ENCODE data around the gene HPGDS.

The HPGDS gene

DNA sequence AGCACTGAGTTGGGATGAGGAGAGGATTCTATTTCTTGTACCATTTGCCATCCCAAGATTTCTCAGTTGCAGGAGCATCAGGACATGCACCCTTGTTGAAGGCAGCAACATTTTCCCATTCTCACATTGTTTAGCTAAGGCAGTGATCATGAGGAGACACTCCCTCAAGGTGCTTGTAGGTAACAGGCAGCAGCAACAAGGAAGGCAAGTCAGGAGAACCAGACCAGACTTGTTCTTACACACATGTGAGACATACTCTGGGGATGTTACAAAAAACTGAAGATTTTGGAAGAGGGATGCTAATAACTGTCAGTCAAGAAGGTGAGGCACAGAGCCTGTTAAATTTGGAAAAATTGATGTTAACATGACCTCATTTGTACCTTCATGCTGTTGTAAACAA is 15.5 kb upstream of the HPGDS start:
- no peak overlapping the region for H3K4me3 ChIP-seq (ENCODE audit: low read depth, low read length)
- no peak for DNase-seq (ENCODE audit: low read depth)
- in situ Hi-C loops (cut with HindIII; ENCODE audit: low sequenced_read_pairs), result no loop called here
- no peak for TF ChIP-seq CTCF (IDR thresholded peaks at IDR 0.05; ENCODE audit: low read depth, low read length, missing control alignments)

DNA sequence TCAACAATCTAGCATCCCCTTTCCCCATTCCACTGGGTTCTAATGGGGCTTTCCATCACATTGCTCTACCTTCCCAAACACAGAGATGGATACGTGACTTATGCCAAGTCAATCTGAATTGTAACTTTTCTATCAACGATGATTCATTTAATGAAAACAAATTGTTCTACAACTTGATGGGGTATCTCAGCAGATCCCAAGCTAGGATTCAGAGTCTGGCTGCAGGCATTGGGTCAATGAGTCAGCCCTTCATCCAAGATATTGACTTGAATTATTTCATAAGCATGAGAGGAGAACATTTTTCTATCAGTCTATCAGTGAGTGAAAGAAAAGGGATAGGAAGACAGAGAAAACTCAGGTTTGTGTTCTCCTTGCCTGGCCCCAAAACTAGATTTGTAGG is 15.0 kb upstream of the HPGDS start:
- no peak for DNase-seq (ENCODE audit: low read depth)
- no peak for TF ChIP-seq CTCF (IDR thresholded peaks at IDR 0.05; ENCODE audit: low read depth, low read length, missing control alignments)
- no peak overlapping the region for H3K4me3 ChIP-seq (ENCODE audit: low read depth, low read length)
- in situ Hi-C loops (cut with HindIII; ENCODE audit: low sequenced_read_pairs), result no loop called here

- H3K4me3 ChIP-seq (ENCODE audit: low read depth, low read length), result no peak overlapping the region
- TF ChIP-seq CTCF (IDR thresholded peaks at IDR 0.05; ENCODE audit: low read depth, low read length, missing control alignments), result no peak
- in situ Hi-C loops (cut with HindIII; ENCODE audit: low sequenced_read_pairs), result no loop called here
- no peak for DNase-seq (ENCODE audit: low read depth)
Measured at GRCh38 chr4:94356444-94356843, 13.8 kb upstream of the HPGDS start.

DNA sequence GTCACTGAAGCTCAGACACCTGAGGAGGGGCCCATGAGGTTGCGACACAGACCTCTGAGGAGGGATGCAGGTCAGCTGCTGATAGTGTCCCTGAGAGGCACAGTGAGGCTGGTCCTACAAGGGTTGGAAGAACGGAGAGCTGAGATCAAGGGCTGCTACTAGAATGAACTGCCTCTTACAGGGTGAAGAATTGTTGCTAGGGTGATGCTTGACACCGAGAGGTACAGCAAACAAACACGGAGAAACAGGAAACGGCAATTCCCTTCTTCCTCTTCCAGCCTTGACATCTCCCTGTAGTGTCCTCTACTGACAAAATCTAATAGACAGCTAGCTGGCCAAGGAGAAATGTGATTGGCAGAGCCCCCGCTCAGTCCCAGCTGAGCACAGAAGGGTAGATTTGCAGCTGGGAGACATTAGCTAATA is 11.8 kb upstream of the HPGDS start:
- in situ Hi-C loops (cut with HindIII; ENCODE audit: low sequenced_read_pairs), result no loop called here
- no peak for DNase-seq (ENCODE audit: low read depth)
- no peak overlapping the region for H3K4me3 ChIP-seq (ENCODE audit: low read depth, low read length)
- TF ChIP-seq CTCF (IDR thresholded peaks at IDR 0.05; ENCODE audit: low read depth, low read length, missing control alignments), result no peak

GRCh38 chr4:94352996-94353395 is 10.4 kb upstream of the HPGDS start:
- no peak for TF ChIP-seq CTCF (IDR thresholded peaks at IDR 0.05; ENCODE audit: low read depth, low read length, missing control alignments)
- DNase-seq (ENCODE audit: low read depth), result no peak
- H3K4me3 ChIP-seq (ENCODE audit: low read depth, low read length), result no peak overlapping the region
- in situ Hi-C loops (cut with HindIII; ENCODE audit: low sequenced_read_pairs), result no loop called here

DNA sequence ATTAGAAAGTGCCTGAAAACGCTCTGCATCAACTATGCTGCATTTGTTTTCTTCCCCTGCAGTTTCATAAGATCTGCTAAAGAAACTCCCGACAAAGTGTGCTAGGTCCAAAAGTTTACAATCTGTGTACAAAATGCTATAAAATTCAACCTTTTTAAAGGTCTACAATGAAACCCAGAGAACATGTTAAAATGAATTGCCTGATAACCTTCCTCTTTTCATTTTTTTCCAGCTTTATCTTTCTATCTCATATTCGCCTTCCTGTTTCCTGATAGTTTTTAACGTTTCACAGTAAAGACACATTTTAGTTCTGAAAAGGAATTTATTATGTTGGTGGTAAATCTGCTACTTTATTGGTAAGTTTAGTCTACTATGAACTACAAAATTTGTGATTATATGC is 9.5 kb upstream of the HPGDS start:
- no peak for DNase-seq (ENCODE audit: low read depth)
- in situ Hi-C loops (cut with HindIII; ENCODE audit: low sequenced_read_pairs), result no loop called here
- no peak for TF ChIP-seq CTCF (IDR thresholded peaks at IDR 0.05; ENCODE audit: low read depth, low read length, missing control alignments)
- H3K4me3 ChIP-seq (ENCODE audit: low read depth, low read length), result no peak overlapping the region

- in situ Hi-C loops (cut with HindIII; ENCODE audit: low sequenced_read_pairs), result no loop called here
- no peak overlapping the region for H3K4me3 ChIP-seq (ENCODE audit: low read depth, low read length)
- no peak for TF ChIP-seq CTCF (IDR thresholded peaks at IDR 0.05; ENCODE audit: low read depth, low read length, missing control alignments)
- DNase-seq (ENCODE audit: low read depth), result no peak
Measured at GRCh38 chr4:94351319-94351718, 8.7 kb upstream of the HPGDS start.
